Activated T-helper 9 cell treated with anti-CD3 and anti-CD28 coated beads, Interleukin-2, amount 50 U/mL, for 16 hours (primary cell): ENCODE data around the gene ZNF79.

Source experiments
- DNase-seq: peaks from one replicate; pipeline ENCODE4 v3.0.0-alpha.2; 2020; ENCODE audit warnings: low read depth

ZNF79 gene

GRCh38 chr9:127398275-127398647 is 25.9 kb upstream of the ZNF79 start:
- no peak for DNase-seq

DNA sequence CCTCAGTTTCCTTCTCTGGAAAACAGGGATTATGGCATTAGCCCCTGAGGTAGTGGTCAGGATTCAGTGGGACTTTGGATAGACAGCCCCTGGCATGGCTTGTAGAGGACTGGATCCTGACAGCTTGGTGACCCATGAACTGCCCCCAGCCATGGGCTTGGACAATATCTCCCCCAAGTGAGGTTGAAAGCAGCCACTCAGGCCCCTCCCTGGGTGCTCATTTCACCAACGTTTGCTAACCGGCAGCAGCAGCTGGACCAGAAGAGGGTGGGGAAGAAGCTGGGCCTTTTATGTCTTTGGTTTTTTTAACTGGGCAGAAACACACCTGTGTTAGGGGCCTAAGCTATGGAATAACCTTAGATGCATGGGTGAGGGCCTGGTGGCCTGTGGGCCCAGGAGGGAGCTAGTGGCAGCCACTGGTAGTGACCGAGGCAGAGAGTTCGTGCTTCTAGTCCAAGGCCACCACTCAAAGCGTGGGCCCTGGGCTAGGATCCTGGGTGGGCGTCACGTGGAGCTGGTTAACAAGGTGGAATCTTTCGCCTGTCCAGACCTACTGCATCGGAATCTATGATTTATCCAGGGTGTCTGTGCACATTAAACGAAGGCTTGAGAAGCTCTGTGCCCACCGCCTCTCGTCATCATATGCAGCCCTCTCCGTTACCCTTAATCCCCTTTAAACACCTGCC is 25.3 kb upstream of the ZNF79 start:
- DNase-seq, result no peak

DNA sequence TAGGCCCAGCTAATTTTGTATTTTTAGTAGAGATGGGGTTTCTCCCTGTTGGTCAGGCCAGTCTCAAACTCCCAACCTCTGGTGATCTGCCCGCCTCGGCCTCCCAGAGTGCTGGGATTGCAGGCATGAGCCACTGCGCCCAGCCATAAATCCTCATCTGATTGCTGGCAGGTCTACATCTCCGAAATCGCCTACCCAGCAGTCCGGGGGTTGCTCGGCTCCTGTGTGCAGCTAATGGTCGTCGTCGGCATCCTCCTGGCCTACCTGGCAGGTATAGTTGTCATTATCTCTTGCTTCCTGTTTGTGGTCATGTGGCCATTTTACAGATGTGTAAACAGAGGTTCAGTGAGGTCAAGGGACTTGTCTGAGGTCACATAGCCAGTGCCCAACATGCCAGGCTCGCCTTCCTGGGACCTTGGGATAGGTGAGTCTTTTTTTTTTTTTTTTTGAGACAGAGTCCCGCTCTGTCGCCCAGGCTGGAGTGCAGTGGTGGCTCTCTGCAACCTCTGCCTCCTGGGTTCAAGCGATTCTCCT is 24.4 kb upstream of the ZNF79 start:
- DNase-seq, result no peak

- DNase-seq, result no peak
Observed at GRCh38 chr9:127402401-127403090, 21.6 kb upstream of the ZNF79 start.

DNA sequence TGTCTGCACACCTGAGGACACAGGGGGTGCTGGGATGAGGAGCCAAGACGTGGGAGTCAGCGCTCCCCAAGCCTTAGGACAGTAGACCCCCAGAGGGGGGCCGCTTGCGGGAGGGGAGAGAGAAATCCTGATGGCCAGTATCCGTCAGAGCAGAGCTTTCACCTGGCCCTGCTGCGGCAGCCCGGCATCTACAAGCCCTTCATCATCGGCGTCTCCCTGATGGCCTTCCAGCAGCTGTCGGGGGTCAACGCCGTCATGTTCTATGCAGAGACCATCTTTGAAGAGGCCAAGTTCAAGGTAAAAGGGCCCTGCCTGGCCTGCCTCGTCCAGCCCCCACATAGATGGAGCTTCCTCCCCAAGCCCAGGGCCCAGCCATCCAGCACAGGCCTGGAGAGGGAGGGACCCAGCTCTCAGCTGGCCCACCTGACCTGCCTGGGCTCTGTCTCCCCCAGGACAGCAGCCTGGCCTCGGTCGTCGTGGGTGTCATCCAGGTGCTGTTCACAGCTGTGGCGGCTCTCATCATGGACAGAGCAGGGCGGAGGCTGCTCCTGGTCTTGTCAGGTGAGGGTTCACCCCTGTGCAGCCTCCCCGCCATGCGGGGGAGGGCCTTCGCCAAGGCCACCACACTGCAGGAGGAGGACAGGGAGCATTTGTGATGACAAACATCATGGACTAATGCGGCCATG is 20.5 kb upstream of the ZNF79 start:
- no peak for DNase-seq

DNA sequence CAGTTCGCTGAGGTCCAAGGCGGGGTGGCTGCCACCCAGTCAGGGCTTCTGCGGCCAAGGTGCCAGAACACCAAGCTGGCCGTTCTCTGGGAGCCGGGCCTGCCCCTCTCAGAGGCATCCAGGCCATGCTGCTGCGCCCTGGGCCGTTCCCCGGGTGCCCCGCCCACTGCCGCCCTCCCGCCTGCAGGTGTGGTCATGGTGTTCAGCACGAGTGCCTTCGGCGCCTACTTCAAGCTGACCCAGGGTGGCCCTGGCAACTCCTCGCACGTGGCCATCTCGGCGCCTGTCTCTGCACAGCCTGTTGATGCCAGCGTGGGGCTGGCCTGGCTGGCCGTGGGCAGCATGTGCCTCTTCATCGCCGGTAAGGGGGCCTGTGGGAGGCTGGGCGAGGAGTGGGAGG is 19.6 kb upstream of the ZNF79 start:
- no peak for DNase-seq

- no peak for DNase-seq
Observed at GRCh38 chr9:127405344-127406125, 18.6 kb upstream of the ZNF79 start.

- no peak for DNase-seq
Observed at GRCh38 chr9:127406799-127407491, 17.2 kb upstream of the ZNF79 start.

DNA sequence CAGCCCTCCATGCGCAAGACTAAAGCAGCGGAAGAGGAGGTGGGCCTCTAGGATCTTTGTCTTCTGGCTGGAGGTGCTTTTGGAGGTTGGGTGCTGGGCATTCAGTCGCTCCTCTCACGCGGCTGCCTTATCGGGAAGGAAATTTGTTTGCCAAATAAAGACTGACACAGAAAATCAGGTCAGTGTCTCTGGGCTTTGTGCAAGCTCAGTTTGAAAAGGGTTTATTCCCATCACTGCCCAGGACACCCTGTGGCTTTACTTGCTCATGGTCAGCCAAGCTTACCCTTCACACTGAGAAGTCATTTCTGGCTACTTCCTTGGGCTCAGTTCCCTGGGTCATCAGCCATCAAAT is 16.7 kb upstream of the ZNF79 start:
- no peak for DNase-seq

- DNase-seq, result no peak
Observed at GRCh38 chr9:127411122-127411521, 13.1 kb upstream of the ZNF79 start.

DNA sequence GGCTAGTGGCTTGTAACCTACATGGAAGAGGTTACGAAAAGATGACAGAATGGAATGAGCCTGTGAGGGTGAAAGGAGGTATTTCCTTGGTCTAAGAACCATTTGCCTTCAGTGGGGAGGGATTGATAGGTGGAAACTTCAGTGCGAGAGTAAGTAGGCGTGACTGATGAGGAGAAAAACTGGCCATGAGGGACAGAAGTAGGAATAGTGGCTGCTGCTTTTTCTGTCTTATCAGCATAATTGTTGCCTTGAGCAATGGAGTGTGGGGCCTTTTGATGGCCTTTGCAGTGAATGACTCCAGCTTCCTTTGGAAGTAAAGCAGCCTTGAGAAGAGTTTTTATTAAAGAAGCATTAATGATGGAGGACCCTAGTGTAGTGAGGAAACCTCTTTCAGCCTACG is 9.0 kb upstream of the ZNF79 start:
- no peak for DNase-seq

DNA sequence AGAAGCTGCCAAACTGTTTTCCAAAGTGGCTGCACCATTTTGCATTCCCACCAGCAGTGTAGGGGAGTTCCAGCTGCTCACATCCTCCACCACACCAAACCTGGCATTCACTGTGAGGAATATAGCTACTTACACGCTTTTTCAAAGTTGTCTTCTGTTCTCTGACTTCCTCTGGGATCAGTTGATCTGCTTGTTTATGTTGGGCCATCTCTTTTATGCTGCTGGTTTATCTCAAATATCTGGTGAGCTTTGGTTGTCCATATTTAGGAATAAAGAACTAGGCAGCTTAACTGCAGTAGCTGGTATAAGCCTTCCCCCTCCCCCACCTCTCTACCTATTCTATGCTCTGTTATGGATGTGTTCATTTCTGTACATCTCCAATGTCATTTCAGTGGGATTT is 8.5 kb upstream of the ZNF79 start:
- DNase-seq, result no peak

DNA sequence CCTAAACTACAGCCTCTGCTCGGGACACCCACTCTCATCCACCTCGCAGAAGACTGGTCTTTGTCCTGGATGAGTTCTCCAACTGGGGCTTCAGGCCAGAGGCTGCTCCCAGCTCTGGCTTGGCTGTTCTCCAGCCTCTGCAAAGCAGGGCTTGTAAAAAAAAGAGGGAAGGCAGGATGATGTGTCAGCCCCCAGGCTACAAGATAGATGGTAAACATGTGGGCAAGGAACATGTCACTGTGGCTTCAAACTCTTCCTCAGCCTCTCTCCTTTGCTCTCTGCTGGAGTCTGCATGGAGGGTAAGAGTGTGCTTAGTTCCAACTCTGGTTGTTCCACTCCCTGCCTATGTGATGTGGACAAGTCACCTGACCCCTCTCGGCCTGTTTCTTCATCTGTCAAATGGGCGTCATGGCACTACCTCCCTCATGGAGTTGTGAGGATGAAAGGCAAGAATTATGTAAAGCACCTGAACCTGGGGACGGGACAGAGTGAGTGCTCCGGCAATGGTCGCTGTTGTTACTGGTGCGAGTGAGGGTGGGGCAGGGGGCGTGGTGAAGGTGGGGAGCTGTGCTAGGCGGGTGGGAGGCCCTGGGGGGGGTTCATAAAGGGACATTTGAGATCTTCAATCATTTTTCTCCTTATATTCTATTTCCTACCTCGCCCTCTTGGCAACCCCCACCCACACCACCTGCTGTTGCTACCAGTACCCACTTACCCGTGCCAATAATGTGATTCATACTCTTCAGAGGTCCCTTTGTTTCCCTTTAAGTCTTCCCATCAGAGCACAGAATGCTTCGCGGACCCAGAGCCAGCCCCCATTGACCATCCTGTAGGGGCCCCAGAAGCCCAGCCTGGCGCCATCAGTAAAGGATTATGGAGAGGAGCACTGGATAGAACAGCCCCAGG is 6.8 kb upstream of the ZNF79 start:
- DNase-seq, result no peak

DNA sequence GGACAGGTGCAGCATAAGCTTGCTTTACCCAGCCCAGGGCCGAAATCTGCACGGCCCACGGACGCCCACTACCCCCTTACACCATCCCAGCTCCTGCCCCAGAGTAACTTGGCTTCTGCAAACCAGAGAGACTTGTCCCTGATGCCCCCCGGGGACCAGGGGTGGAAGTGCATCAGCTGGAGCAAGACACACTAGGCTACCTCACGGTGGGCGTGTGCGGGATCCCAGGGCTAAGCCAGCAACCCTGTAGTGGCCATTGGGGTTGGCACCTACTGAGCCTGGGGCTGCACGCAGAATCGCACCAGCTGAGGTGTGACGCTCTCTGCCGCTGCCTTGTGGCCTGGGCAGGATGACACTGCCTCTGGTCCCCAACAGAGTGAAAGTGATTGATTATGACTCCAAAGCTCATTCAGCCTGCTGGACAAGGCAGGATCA is 6.1 kb upstream of the ZNF79 start:
- DNase-seq, result peak; percentile 24

DNA sequence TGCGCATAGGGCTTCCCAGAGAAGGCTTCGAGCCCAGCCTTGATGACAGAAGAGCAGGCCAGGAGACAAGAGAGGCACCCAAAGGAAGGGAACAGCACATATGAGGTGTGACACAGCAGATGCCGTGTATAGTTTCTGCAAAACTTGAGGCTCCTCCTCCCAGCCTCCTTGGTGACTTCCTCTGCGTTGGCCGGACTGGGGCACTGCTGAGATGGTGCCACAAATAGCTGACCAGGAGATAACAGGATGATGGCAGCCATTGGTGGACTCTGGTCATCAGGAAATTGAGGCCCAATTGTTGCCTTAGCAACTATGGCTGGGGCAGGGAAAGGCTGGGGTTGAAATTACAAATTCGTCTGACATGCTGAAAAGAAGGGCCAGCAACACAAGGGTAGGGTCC is 4.8 kb upstream of the ZNF79 start:
- no peak for DNase-seq

- no peak for DNase-seq
Observed at GRCh38 chr9:127421057-127421456, 3.1 kb upstream of the ZNF79 start.

DNA sequence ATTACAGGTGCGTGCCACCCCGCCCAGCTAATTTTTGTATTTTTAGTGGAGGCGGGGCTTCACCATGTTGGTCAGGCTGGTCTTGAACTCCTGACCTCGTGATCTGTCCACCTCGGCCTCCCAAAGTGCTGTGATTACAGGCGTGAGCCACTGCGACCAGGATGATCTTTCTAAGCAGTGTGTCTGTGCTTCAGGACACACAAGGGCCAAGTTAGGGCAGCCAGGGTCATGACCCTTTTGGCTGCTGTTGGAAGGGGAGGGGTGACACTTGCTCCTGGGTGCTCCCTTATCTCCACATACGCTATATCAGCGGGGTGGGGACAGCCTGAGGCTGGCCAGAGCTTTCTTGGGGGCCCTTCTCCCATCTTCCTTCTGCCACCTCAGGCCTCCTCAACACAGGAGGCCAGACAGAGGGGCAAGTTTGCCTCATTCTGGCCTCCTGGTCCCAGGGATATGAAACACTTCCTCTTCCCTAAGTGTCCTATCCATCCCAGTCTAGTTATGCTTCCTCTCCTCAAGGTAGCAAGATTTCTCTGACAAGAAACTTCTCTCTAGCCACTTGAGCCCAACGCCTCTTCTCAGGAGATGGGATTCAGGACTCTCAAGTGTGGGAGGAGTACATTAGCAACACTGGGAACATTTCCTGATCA is 1.9 kb upstream of the ZNF79 start:
- no peak for DNase-seq

DNA sequence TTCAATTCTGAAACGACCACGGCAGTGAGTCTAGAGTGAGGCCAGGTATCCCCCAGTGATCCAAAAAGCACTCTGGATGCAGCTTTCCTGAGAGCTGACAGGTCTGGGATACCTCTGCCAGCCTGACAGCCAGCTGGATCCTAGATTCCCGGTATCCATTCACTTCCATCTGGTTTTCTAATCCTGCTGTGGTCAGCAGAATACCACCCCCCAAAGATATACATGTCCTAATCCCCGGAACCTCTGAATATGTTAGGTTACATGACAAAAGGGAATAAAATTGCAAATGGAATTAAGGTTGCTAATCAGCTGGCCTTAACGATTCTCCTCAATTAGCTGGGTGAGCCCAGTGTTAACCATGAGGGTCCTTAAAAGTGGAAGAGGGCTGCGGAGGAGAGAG is 1.4 kb upstream of the ZNF79 start:
- DNase-seq, result no peak

DNA sequence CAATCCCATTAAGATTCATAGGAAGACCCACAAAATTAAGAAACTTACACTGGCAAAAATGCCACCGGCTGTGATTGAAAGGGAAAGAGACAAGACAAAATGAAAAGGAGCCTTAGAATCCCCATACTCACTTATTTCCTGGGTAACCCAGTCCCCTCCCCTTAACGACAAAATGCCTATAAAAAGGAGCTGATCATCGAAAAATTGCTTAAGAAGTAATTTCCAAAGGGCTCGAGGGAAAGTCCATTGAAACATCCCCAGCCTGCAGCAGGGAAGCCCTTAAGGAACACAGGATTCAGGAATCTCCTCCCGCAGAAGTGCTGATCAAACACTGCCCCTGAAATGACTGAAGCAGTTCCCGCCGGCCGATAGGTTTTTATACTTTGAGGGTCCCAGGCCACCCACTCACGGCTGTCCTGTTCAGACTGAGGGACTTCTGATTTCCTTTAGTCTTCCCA is 677 bp upstream of the ZNF79 start:
- no peak for DNase-seq

- DNase-seq, result peak; percentile 17
Observed at GRCh38 chr9:127424676-127424999, 456 bp downstream of the ZNF79 start.
